Osteoblast (primary cell): ENCODE data around the gene NRXN2. TPM values are rescaled to one million over a fixed set of nuclear protein-coding genes. Genes with fewer than 3 reads are reported as not detected.

Experiments used
- DNase-seq: peaks from one replicate; pipeline ENCODE4 v3.0.0; 2011; ENCODE audit warnings: low spot score, mixed read lengths; ENCODE audit not compliant: insufficient read length; ENCODE audit errors: missing footprints
- H2AFZ ChIP-seq: 2 replicates; pipeline ENCODE4 v1.6.0; 2011; ENCODE audit warnings: mild to moderate bottlenecking, low read length
- H3K27ac ChIP-seq: 2 replicates; pipeline ENCODE4 v1.5.1; 2011; ENCODE audit warnings: mild to moderate bottlenecking, low read depth, low read length, moderate library complexity
- H3K27me3 ChIP-seq: 2 replicates; pipeline ENCODE4 v1.6.0; 2012; ENCODE audit warnings: mild to moderate bottlenecking, control low read depth, inconsistent platforms, low read length, moderate library complexity; ENCODE audit not compliant: insufficient read depth
- H3K36me3 ChIP-seq: 2 replicates; pipeline ENCODE4 v1.5.1; 2011; ENCODE audit warnings: mild to moderate bottlenecking, low read length, control low read depth, moderate library complexity; ENCODE audit not compliant: insufficient read depth
- H3K4me1 ChIP-seq: 2 replicates; pipeline ENCODE4 v1.5.1; 2011; ENCODE audit warnings: mild to moderate bottlenecking, low read length, control low read depth, moderate library complexity; ENCODE audit not compliant: insufficient read depth
- H3K4me2 ChIP-seq: 2 replicates; pipeline ENCODE4 v1.6.0; 2011; ENCODE audit warnings: mild to moderate bottlenecking, low read length; ENCODE audit not compliant: insufficient read depth
- H3K4me3 ChIP-seq: fragments of 200-600 bp; sonication (generic); 3 replicates; pipeline ENCODE4 v1.5.1; 2012; ENCODE audit warnings: mild to moderate bottlenecking, low read length, inconsistent platforms; ENCODE audit not compliant: insufficient read depth
- H3K79me2 ChIP-seq: 2 replicates; pipeline ENCODE4 v1.6.0; 2012; ENCODE audit warnings: mild to moderate bottlenecking, low read length, control low read depth, inconsistent platforms; ENCODE audit not compliant: insufficient read depth
- H3K9me3 ChIP-seq: 2 replicates; pipeline ENCODE4 v1.5.1; 2011; ENCODE audit warnings: low read depth, low read length, control low read depth
- H4K20me1 ChIP-seq: 2 replicates; pipeline ENCODE4 v1.6.0; 2012; ENCODE audit warnings: mild to moderate bottlenecking, low read length, control low read depth; ENCODE audit not compliant: insufficient read depth
- CTCF ChIP-seq: IDR thresholded peaks from 2 replicates; pipeline ENCODE4 v1.5.1; 2011; ENCODE audit warnings: mild to moderate bottlenecking, low read depth, low read length, moderate library complexity; ENCODE audit errors: extremely low read depth
- total RNA-seq: library from RNA; depleted of rRNA; stranded (reverse); fragments of >200 nt; gene quantifications from 2 replicates; pipeline ENCODE4 v1.2.3, GENCODE V29; 2012

The NRXN2 gene
- total RNA-seq, 1 donor, result 90.1 TPM

GRCh38 chr11:64718084-64718779 is 4.8 kb downstream of the NRXN2 start:
- no peak overlapping the region for H3K4me3 ChIP-seq
- H3K79me2 ChIP-seq, result no peaks in the 10 kb centered on the region
- DNase-seq, result peak; percentile 76
- no peaks in the 10 kb centered on the region for H4K20me1 ChIP-seq
- peaks cover 54% of the 10 kb centered on the region for H3K27me3 ChIP-seq
- no peaks in the 10 kb centered on the region for H3K36me3 ChIP-seq
- no peak overlapping the region for H3K27ac ChIP-seq
- no peak overlapping the region for H2AFZ ChIP-seq
- no peaks in the 10 kb centered on the region for H3K4me1 ChIP-seq
- H3K4me2 ChIP-seq, result no peak overlapping the region
- no peaks in the 10 kb centered on the region for H3K9me3 ChIP-seq
- TF ChIP-seq CTCF, result no peak

GRCh38 chr11:64717268-64717578 is 5.8 kb downstream of the NRXN2 start:
- H3K4me1 ChIP-seq, result no peaks in the 10 kb centered on the region
- no peaks in the 10 kb centered on the region for H3K79me2 ChIP-seq
- peaks cover 59% of the 10 kb centered on the region for H3K27me3 ChIP-seq
- peak; percentile 46 for DNase-seq
- no peaks in the 10 kb centered on the region for H3K36me3 ChIP-seq
- H4K20me1 ChIP-seq, result no peaks in the 10 kb centered on the region
- H3K4me3 ChIP-seq, result no peak overlapping the region
- no peak overlapping the region for H2AFZ ChIP-seq
- no peak overlapping the region for H3K4me2 ChIP-seq
- TF ChIP-seq CTCF, result no peak
- no peaks in the 10 kb centered on the region for H3K9me3 ChIP-seq
- H3K27ac ChIP-seq, result no peak overlapping the region

GRCh38 chr11:64716473-64717267 is 6.3 kb downstream of the NRXN2 start:
- Histone ChIP-seq H3K4me2 (no peak overlapping the region), H3K27ac (no peak overlapping the region), H3K79me2 (no peaks in the 10 kb centered on the region), H3K36me3 (no peaks in the 10 kb centered on the region), H3K27me3 (peaks cover 57% of the 10 kb centered on the region), H3K4me3 (no peak overlapping the region), H4K20me1 (no peaks in the 10 kb centered on the region), H3K9me3 (no peaks in the 10 kb centered on the region), H3K4me1 (no peaks in the 10 kb centered on the region), H2AFZ (no peak overlapping the region)
- no peak for TF ChIP-seq CTCF
- DNase-seq, result peak; percentile 85

- Histone ChIP-seq H2AFZ (no peak overlapping the region), H4K20me1 (no peaks in the 10 kb centered on the region), H3K9me3 (no peaks in the 10 kb centered on the region), H3K27me3 (peaks cover 55% of the 10 kb centered on the region), H3K36me3 (no peaks in the 10 kb centered on the region), H3K79me2 (no peaks in the 10 kb centered on the region), H3K4me1 (no peaks in the 10 kb centered on the region), H3K4me3 (no peak overlapping the region), H3K4me2 (no peak overlapping the region), H3K27ac (no peak overlapping the region)
- DNase-seq, result peak; percentile 80
- TF ChIP-seq CTCF, result no peak
Measured at GRCh38 chr11:64715756-64716472, 7.1 kb downstream of the NRXN2 start.
